Naive B cell (primary cell): Measurements from ENCODE around the gene ACOT2. TPM values are rescaled to one million over a fixed set of nuclear protein-coding genes. Genes with fewer than 3 reads are reported as not detected.
"Not testable (repeated sequence)": the region's sequence is repeated elsewhere in the genome, so short reads cannot be mapped to it uniquely, and the experiment has no call there.

ENCODE experiments used
- ATAC-seq, 2 donors: fragments of 150-1000 bp; cut with Tn5 transposase; 2 replicates each; pipeline ENCODE4 v1.10.0; 2021; ENCODE audit warnings: low read depth in 2 of 2, mild to moderate bottlenecking in 2 of 2, moderate library complexity in 2 of 2
- DNase-seq: peaks from one replicate; pipeline ENCODE4 v3.0.0; 2022
- H3K27ac Mint-ChIP-seq, 6 donors: one replicate each; pipeline ENCODE4 v1.8.0; 2020 to 2022; ENCODE audit warnings: mild to moderate bottlenecking in 6 of 6, mixed read lengths in 6 of 6, moderate library complexity in 5 of 6, inconsistent platforms in 2 of 6
- H3K27me3 Mint-ChIP-seq, 3 donors: one replicate each; pipeline ENCODE4 v1.8.0; 2021 to 2022; ENCODE audit warnings: mixed read lengths in 3 of 3, mild to moderate bottlenecking in 1 of 3
- H3K36me3 Mint-ChIP-seq, 2 donors: one replicate each; pipeline ENCODE4 v1.8.0; 2020 to 2022; ENCODE audit warnings: mixed read lengths in 2 of 2, inconsistent platforms in 1 of 2, mild to moderate bottlenecking in 1 of 2
- H3K4me1 Mint-ChIP-seq, 3 donors: one replicate each; pipeline ENCODE4 v1.8.0; 2020 to 2022; ENCODE audit warnings: mixed read lengths in 3 of 3, inconsistent platforms in 1 of 3, mild to moderate bottlenecking in 1 of 3, moderate library complexity in 1 of 3
- H3K4me3 Mint-ChIP-seq, 8 donors: one replicate each; pipeline ENCODE4 v1.8.0; 2020 to 2022; ENCODE audit warnings: mild to moderate bottlenecking in 8 of 8, mixed read lengths in 8 of 8, moderate library complexity in 8 of 8, inconsistent platforms in 2 of 8
- H3K9me3 Mint-ChIP-seq, 7 donors: one replicate each; pipeline ENCODE4 v1.8.0; 2020 to 2022; ENCODE audit warnings: mixed read lengths in 7 of 7, mild to moderate bottlenecking in 5 of 7, inconsistent platforms in 2 of 7, moderate library complexity in 1 of 7
- polyA plus RNA-seq, 6 donors: library from polyadenylated mRNA; unstranded; fragments of 300-500 nt; fragmentation: Illumina TruSeq; gene quantifications; one replicate each; pipeline ENCODE4 v1.2.3, GENCODE V29; 2021; ENCODE audit warnings: low read depth in 6 of 6

The ACOT2 gene
- polyA plus RNA-seq, 6 donors from 2014 or later, result 12.9 to 30.9 (median 23.6) TPM

- ATAC-seq (no peak), DNase-seq (no peak)
- H3K27ac Mint-ChIP-seq, result no peak overlapping the region
- H3K9me3 Mint-ChIP-seq, result peaks cover 0 to 7% (median 0%) of the 10 kb centered on the region in 7 donors
- no peaks in the 10 kb centered on the region for H3K36me3 Mint-ChIP-seq
- no peaks in the 10 kb centered on the region for H3K4me1 Mint-ChIP-seq
- H3K27me3 Mint-ChIP-seq, result no peaks in the 10 kb centered on the region
- H3K4me3 Mint-ChIP-seq, result no peak overlapping the region
Measured at GRCh38 chr14:73553845-73554244, 15.2 kb upstream of the ACOT2 start.

GRCh38 chr14:73557201-73557600 is 11.8 kb upstream of the ACOT2 start:
- not testable (repeated sequence) for H3K36me3 Mint-ChIP-seq, DNase-seq, H3K27me3 Mint-ChIP-seq, H3K4me1 Mint-ChIP-seq, ATAC-seq, H3K27ac Mint-ChIP-seq, H3K4me3 Mint-ChIP-seq
- peaks cover 0 to 13% (median 5%) of the 10 kb centered on the region in 7 donors for H3K9me3 Mint-ChIP-seq

DNA sequence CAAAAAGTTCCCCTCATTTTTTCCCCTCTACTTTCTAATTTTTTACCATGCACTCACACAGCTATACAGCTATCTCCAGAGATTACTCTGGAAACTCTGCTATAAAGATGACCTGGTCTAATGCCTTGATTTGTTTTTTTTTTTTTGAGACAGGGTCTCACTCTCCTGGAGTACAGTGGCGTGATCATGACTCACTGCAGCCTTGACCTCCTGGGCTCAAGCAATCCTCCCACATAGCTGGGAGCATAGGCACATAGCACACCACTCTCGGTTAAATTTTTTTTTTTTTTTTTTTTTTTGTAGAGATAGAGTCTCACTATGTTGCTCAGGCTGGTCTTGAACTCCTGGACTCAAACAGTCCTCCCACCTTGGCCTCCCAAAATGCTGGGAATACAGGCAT is 10.8 kb upstream of the ACOT2 start:
- H3K4me1 Mint-ChIP-seq, ATAC-seq: not testable (repeated sequence)
- peak overlapping the region in 1 of 6 donors; percentile 33 for H3K27ac Mint-ChIP-seq

DNA sequence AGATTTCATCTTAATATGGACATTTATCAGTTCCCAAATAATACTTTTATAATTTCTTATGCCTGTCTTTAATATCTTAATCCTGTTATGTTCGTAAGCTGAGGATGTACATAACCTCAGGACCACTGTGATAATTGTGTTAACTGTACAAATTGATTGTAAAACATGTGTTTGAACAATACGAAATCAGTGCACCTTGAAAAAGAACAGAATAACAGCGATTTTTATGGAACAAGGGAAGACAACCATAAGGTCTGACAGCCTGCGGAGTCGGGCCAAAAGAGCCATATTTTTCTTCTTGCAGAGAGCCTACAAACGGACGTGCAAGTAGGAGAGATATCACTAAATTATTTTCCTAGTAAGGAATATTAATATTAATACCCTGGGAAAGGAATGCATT is 6.8 kb upstream of the ACOT2 start:
- H3K4me1 Mint-ChIP-seq, result peaks cover 0 to 19% (median 15%) of the 10 kb centered on the region in 3 donors
- not testable (repeated sequence) for H3K4me3 Mint-ChIP-seq, ATAC-seq

More for the DNA sequence above, 10.8 kb upstream of the ACOT2 start:
- H3K36me3 Mint-ChIP-seq, result peaks cover 8 to 14% of the 10 kb centered on the region in 2 donors
- not testable (repeated sequence) for H3K27me3 Mint-ChIP-seq, H3K4me3 Mint-ChIP-seq, DNase-seq
- peaks cover 4 to 23% (median 9%) of the 10 kb centered on the region in 7 donors for H3K9me3 Mint-ChIP-seq

DNA sequence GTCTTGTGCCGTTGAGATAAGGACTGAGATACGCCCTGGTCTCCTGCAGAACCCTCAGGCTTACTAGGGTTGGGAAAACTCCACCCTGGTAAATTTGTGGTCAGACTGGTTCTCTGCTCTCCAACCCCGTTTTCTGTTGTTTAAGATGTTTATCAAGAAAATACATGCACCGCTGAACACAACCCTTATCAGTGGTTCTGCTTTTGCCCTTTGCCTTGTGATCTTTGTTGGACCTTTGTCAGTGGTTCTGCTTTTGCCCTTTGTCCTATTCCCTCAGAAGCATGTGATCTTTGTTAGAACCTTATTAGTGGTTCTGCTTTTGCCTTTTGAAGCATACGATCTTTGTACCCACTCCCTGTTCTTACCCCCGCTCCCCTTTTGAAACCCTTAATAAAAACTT is 6.3 kb upstream of the ACOT2 start:
- peaks cover 8 to 20% of the 10 kb centered on the region in 2 donors for H3K36me3 Mint-ChIP-seq
- not testable (repeated sequence) for ATAC-seq, H3K4me3 Mint-ChIP-seq, H3K27ac Mint-ChIP-seq, H3K27me3 Mint-ChIP-seq, DNase-seq
- H3K9me3 Mint-ChIP-seq, result peaks cover 4 to 16% (median 9%) of the 10 kb centered on the region in 7 donors
- peaks cover under 1 to 24% (median 19%) of the 10 kb centered on the region in 3 donors for H3K4me1 Mint-ChIP-seq

More for the DNA sequence above, 6.8 kb upstream of the ACOT2 start:
- Mint-ChIP-seq H3K9me3 (peaks cover 4 to 16% (median 9%) of the 10 kb centered on the region in 7 donors), H3K36me3 (peaks cover 8 to 20% of the 10 kb centered on the region in 2 donors)
- not testable (repeated sequence) for DNase-seq, H3K27ac Mint-ChIP-seq, H3K27me3 Mint-ChIP-seq

DNA sequence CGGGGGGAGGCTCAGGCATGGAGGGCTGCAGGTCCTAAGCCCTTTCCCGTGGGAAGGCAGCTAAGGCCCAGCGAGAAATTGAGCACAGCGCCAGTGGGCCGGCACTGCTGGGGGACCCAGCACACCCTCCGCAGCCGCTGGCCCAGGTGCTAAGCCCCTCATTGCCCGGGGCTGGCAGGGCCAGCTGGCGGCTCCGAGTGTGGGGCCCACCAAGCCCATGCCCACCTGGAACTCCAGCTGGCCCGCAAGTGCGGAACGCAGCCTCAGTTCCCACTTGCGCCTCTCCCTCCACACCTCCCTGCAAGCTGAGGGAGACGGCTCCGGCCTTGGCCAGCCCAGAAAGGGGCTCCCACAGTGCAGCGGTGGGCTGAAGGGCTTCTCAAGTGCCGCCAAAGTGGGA is 2.6 kb upstream of the ACOT2 start:
- not testable (repeated sequence) for H3K4me3 Mint-ChIP-seq, H3K27ac Mint-ChIP-seq, ATAC-seq, DNase-seq, H3K27me3 Mint-ChIP-seq
- Mint-ChIP-seq H3K36me3 (peaks cover 8 to 20% of the 10 kb centered on the region in 2 donors), H3K4me1 (peaks cover 16 to 54% (median 39%) of the 10 kb centered on the region in 3 donors), H3K9me3 (peaks cover 4 to 16% (median 9%) of the 10 kb centered on the region in 7 donors)

DNA sequence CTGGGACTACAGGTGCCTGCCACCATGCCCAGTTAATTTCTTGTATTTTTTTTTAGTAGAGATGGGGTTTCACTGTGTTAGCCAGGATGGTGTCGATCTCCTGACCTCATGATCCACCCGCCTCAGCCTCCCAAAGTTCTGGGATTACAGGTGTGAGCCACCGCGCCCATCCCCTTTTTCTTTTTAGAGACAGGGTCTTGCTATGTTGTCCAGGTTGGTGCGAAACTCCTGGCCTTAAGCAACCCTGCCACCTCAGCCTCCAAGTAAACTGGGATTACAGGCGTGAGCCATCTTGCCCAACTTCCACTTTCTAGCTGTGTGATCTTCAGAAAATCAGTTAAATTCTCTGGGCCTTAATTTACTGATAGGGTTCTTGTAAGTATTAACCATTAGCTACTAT is 2.1 kb upstream of the ACOT2 start:
- Mint-ChIP-seq H3K4me1 (peaks cover 16 to 54% (median 39%) of the 10 kb centered on the region in 3 donors), H3K4me3 (peak overlapping the region in 1 of 8 donors; percentile 24), H3K36me3 (peaks cover 3 to 16% of the 10 kb centered on the region in 2 donors), H3K9me3 (peaks cover under 1 to 12% (median 5%) of the 10 kb centered on the region in 7 donors), H3K27ac (peak overlapping the region in 1 of 6 donors; percentile 74)
- H3K27me3 Mint-ChIP-seq, ATAC-seq, DNase-seq: not testable (repeated sequence)

DNA sequence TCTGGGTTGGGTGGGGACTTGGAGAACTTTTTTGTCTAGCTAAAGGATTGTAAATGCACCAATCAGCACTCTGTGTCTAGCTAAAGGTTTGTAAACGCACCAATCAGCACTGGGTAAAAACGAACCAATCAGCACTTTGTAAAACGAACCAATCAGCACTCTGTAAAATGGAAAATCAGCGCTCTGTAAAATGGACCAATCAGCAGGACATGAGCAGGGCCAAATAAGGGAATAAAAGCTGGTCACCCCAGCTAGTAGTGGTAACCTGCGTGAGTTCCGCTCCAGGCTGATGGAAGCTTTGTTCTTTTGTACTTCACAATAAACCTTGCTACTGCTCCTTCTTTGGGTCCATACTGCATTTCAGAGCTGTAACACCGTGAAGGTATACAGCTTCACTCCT is 1.7 kb upstream of the ACOT2 start:
- peak overlapping the region in 3 of 8 donors; percentile 56 to 97 (median 95) for H3K4me3 Mint-ChIP-seq
- peaks cover 0 to 12% of the 10 kb centered on the region in 2 donors for H3K36me3 Mint-ChIP-seq
- H3K27me3 Mint-ChIP-seq, result no peaks in the 10 kb centered on the region
- peaks cover 16 to 54% (median 39%) of the 10 kb centered on the region in 3 donors for H3K4me1 Mint-ChIP-seq
- H3K27ac Mint-ChIP-seq, result peak overlapping the region in 3 of 6 donors; percentile 33 to 74 (median 59)
- peaks cover 0 to 8% (median 4%) of the 10 kb centered on the region in 7 donors for H3K9me3 Mint-ChIP-seq
- no peak for DNase-seq
- no peak for ATAC-seq

GRCh38 chr14:73567951-73568885 is 795 bp upstream of the ACOT2 start:
- Mint-ChIP-seq H3K9me3 (no peaks in the 10 kb centered on the region), H3K4me3 (peak overlapping the region; percentile 89 to 98 (median 96)), H3K4me1 (peaks cover 16 to 48% (median 39%) of the 10 kb centered on the region in 3 donors), H3K27ac (peak overlapping the region; percentile 22 to 97 (median 93)), H3K27me3 (no peaks in the 10 kb centered on the region), H3K36me3 (peaks cover 0 to 6% of the 10 kb centered on the region in 2 donors)
- ATAC-seq, result no peak
- DNase-seq, result no peak

DNA sequence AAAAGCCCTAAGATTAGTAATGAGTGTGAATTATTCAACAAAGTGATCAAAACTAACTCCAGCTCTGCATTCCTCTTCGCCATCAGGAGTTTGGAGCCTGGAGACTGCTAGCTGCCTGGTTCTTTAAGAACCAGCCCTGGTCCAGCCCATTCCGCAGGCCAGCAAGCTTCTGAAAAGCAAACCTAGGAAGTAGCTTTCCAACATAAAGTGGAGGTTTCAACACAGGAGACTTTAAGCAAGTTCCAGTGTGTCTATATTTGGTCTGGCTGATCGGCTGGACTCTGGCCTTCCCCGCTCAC is 178 bp upstream of the ACOT2 start:
- not testable (repeated sequence) for H3K9me3 Mint-ChIP-seq, H3K27me3 Mint-ChIP-seq, DNase-seq, H3K36me3 Mint-ChIP-seq
- ATAC-seq, result peak in 1 of 2 donors; percentile 1
- peaks cover 16 to 48% (median 39%) of the 10 kb centered on the region in 3 donors for H3K4me1 Mint-ChIP-seq
- peak overlapping the region; percentile 91 to 97 (median 93) for H3K27ac Mint-ChIP-seq
- peak overlapping the region; percentile 89 to 98 (median 96) for H3K4me3 Mint-ChIP-seq

DNA sequence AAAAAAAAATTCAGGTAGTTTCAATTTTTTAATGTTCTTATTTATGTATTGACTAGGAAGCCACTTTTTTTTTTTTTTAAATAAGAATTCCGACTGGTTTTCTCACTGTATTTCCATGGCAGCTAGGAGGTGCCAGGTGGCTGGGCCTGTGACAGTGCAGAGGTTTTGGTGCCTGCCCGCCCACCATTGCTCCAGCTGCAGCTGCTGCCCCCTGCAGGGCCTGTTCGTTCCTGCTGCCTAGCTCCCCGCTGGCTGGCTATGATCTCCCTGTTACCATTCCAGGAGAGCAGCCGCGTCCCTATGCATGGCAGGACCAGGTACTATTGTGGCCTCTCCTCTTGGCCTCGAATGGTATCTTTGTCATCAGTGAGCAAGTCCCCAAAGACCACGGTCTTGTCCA is 1.9 kb downstream of the ACOT2 start:
- Mint-ChIP-seq H3K4me1 (peaks cover 16 to 39% (median 28%) of the 10 kb centered on the region in 3 donors), H3K4me3 (peak overlapping the region in 5 of 8 donors; percentile 25 to 98 (median 95)), H3K27ac (peak overlapping the region in 2 of 6 donors; percentile 47 to 49)
- not testable (repeated sequence) for H3K27me3 Mint-ChIP-seq, H3K9me3 Mint-ChIP-seq, H3K36me3 Mint-ChIP-seq
- DNase-seq, result peak; percentile 54
- ATAC-seq, result peak; percentile 64 to 71

GRCh38 chr14:73573034-73573433 is 4.0 kb downstream of the ACOT2 start:
- peak overlapping the region in 1 of 8 donors; percentile 24 for H3K4me3 Mint-ChIP-seq
- not testable (repeated sequence) for H3K36me3 Mint-ChIP-seq, H3K27ac Mint-ChIP-seq, H3K9me3 Mint-ChIP-seq, H3K27me3 Mint-ChIP-seq, DNase-seq, ATAC-seq
- peaks cover 11 to 26% (median 16%) of the 10 kb centered on the region in 3 donors for H3K4me1 Mint-ChIP-seq

DNA sequence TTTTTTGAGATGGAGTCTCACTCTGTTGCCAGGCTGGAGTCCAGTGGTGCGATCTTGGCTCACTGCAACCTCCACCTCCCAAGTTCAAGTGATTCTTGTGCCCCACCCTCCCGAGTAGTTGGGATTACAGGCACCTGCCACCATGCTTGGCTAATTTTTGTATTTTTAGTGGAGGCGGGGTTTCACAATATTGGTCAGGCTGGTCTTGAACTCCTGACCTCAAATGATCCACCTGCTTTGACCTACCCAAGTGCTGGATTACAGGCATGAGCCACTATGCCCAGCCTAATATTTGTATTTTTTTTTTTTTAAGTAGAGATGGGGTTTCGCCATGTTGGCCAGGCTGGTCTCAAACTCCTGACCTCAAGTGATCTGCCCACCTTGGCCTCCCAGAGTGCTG is 4.7 kb downstream of the ACOT2 start:
- not testable (repeated sequence) for H3K27me3 Mint-ChIP-seq, H3K27ac Mint-ChIP-seq, ATAC-seq, H3K4me3 Mint-ChIP-seq, DNase-seq, H3K36me3 Mint-ChIP-seq, H3K9me3 Mint-ChIP-seq
- peaks cover 4 to 19% (median 9%) of the 10 kb centered on the region in 3 donors for H3K4me1 Mint-ChIP-seq
